ENCODE measurements around the gene RBM39.

RBM39 gene

GRCh38 chr20:35665949-35666288 lies 76.1 kb downstream of the RBM39 start:
- DNase-seq, result no peak

- peak; percentile 90 for DNase-seq
Observed at GRCh38 chr20:35664466-35665206, 77.4 kb downstream of the RBM39 start, which contains the start of the genes CPNE1 and RBM12. TSS of gene CPNE1 (minus strand) at chr20:35664900. CDS start at chr20:35632923, 31,977 bp downstream. TSS of gene RBM12 (minus strand) at chr20:35664900. CDS start at chr20:35655322, 9,578 bp downstream.

- peak; percentile 15 for DNase-seq
Observed at GRCh38 chr20:35663516-35664465, 78.3 kb downstream of the RBM39 start.

- no peak for DNase-seq
Observed at GRCh38 chr20:35662551-35662950, 79.5 kb downstream of the RBM39 start.

- DNase-seq, result no peak
Observed at GRCh38 chr20:35661908-35662307, 80.2 kb downstream of the RBM39 start.

GRCh38 chr20:35661053-35661452 lies 81.0 kb downstream of the RBM39 start:
- no peak for DNase-seq

GRCh38 chr20:35660122-35660937 lies 81.7 kb downstream of the RBM39 start:
- no peak for DNase-seq

- no peak for DNase-seq
Observed at GRCh38 chr20:35657271-35657670, 84.8 kb downstream of the RBM39 start.

GRCh38 chr20:35654415-35654814 lies 87.6 kb downstream of the RBM39 start:
- DNase-seq, result no peak

GRCh38 chr20:35653893-35654292 lies 88.2 kb downstream of the RBM39 start:
- no peak for DNase-seq

All from NCI-H510A (cell line).